ENCODE results near the gene MAP3K12.

GRCh38 chr12:53506881-53507602, 7.8 kb upstream of the MAP3K12 start, which contains the start of gene NPFF:
- TF ChIP-seq CTCF (conservative IDR thresholded peaks at IDR 0.05 in 1 of 2, IDR thresholded peaks at IDR 0.05 in 1 of 2; ENCODE audit: low read depth in 1 of 2, low read length in 2 of 2), result no peak
- TF ChIP-seq EZH2 (IDR thresholded peaks at IDR 0.05; ENCODE audit: low read length, missing control alignments), result no peak

Measured in fibroblast of lung (primary cell).